GM21360 (cell line): ENCODE measurements around the gene NOL4L.

Source experiments
- ATAC-seq: cut with Tn5 transposase; IDR thresholded peaks from one replicate; pipeline ENCODE4 v1.9.1; 2021; ENCODE audit warnings: mild to moderate bottlenecking, moderate library complexity; ENCODE audit not compliant: unreplicated experiment

Gene NOL4L

GRCh38 chr20:32563311-32564272, 21.5 kb downstream of the NOL4L start:
- no peak for ATAC-seq

GRCh38 chr20:32562495-32562911, 22.6 kb downstream of the NOL4L start:
- ATAC-seq = no peak

GRCh38 chr20:32560989-32561830, 23.9 kb downstream of the NOL4L start:
- ATAC-seq = no peak

GRCh38 chr20:32560482-32560988, 24.6 kb downstream of the NOL4L start:
- ATAC-seq = no peak

GRCh38 chr20:32559753-32560380, 25.3 kb downstream of the NOL4L start:
- no peak for ATAC-seq

- no peak for ATAC-seq
Measured at GRCh38 chr20:32559205-32559752, 25.9 kb downstream of the NOL4L start.

GRCh38 chr20:32558526-32558925, 26.6 kb downstream of the NOL4L start:
- no peak for ATAC-seq

- ATAC-seq = no peak
Measured at GRCh38 chr20:32557319-32557718, 27.8 kb downstream of the NOL4L start.

- ATAC-seq = no peak
Measured at GRCh38 chr20:32556312-32557184, 28.6 kb downstream of the NOL4L start.

GRCh38 chr20:32555584-32555983, 29.5 kb downstream of the NOL4L start:
- ATAC-seq = no peak

- ATAC-seq = no peak
Measured at GRCh38 chr20:32554965-32555289, 30.2 kb downstream of the NOL4L start.

GRCh38 chr20:32553618-32554017, 31.5 kb downstream of the NOL4L start:
- ATAC-seq = no peak

GRCh38 chr20:32551693-32552092, 33.4 kb downstream of the NOL4L start:
- ATAC-seq = no peak

- no peak for ATAC-seq
Measured at GRCh38 chr20:32549842-32550241, 35.3 kb downstream of the NOL4L start.

- ATAC-seq = no peak
Measured at GRCh38 chr20:32547753-32548034, 37.4 kb downstream of the NOL4L start.

- no peak for ATAC-seq
Measured at GRCh38 chr20:32546918-32547752, 38.0 kb downstream of the NOL4L start.

- no peak for ATAC-seq
Measured at GRCh38 chr20:32544893-32545840, 40.0 kb downstream of the NOL4L start.

- ATAC-seq = no peak
Measured at GRCh38 chr20:32544260-32544722, 40.8 kb downstream of the NOL4L start.
